Measurements from ENCODE around the gene METRN.

DNA sequence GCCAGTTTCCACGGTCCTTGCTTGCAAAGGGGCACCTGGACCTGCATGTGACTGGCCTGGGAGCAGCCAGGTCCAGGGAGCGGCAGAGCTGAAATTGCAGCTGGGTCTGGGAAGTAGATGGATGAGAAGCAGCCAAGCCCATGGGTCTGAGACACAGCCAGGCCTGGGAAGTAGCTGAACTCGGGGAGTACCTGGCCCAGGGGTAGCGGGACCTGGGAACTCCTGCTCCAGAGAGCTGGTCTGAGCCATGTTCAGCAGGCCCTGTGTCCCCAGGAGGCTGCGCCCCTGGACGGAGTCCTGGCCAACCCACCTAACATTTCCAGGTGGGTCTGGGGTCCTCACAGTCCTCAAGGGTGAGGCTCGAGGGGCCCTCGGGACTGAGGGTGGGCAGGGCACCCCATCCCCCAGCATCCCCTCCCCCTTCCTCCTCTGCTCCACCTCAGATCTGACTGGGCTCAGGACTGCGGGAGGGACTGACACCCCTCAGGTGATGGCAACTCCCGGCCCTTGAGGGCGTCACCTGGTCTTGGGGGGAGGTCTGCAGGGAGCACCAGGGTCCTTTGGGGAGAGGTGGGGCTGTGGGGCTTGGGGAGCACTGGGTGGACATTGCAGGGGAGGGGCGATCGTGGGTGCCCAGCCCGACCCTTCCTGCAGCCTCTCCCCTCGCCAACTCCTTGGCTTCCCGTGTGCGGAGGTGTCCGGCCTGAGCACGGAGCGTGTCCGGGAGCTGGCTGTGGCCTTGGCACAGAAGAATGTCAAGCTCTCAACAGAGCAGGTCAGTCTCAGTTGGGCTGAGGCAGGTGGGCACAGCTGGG lies 48.7 kb downstream of the METRN start:
- TF ChIP-seq, protein P1, sequence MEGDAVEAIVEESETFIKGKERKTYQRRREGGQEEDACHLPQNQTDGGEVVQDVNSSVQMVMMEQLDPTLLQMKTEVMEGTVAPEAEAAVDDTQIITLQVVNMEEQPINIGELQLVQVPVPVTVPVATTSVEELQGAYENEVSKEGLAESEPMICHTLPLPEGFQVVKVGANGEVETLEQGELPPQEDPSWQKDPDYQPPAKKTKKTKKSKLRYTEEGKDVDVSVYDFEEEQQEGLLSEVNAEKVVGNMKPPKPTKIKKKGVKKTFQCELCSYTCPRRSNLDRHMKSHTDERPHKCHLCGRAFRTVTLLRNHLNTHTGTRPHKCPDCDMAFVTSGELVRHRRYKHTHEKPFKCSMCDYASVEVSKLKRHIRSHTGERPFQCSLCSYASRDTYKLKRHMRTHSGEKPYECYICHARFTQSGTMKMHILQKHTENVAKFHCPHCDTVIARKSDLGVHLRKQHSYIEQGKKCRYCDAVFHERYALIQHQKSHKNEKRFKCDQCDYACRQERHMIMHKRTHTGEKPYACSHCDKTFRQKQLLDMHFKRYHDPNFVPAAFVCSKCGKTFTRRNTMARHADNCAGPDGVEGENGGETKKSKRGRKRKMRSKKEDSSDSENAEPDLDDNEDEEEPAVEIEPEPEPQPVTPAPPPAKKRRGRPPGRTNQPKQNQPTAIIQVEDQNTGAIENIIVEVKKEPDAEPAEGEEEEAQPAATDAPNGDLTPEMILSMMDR (IDR thresholded peaks at IDR 0.05): no peak
- TF ChIP-seq POLR2A (IDR thresholded peaks at IDR 0.05): no peak

Data from adrenal gland (tissue), 5 donors.